ENCODE data around the gene SLC5A9.
"Not testable (repeated sequence)": the region's sequence is repeated elsewhere in the genome, so short reads cannot be mapped to it uniquely, and the experiment has no call there.

Gene SLC5A9

DNA sequence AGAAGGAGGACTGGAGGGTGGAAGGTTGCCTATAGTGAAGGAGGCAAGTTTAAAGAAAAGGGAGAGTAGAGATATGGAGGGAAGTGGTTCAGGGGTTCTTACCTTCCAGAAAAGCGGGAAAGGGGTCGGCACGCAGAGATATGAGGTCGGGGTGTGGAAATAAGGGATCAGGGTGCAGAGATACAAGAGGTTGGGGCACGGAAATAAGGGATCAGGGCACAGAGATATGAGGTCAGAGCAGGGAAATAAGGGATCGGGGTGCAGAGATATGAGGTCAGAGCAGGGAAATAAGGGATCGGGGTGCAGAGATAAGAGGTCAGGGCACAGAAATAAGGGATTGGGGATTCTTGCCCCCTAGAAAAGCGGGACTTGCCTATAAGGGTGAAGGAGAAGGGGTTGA is 9.1 kb upstream of the SLC5A9 start:
- not testable (repeated sequence) for DNase-seq (ENCODE audit: low read depth in 2 of 2, low spot score in 1 of 2)

DNA sequence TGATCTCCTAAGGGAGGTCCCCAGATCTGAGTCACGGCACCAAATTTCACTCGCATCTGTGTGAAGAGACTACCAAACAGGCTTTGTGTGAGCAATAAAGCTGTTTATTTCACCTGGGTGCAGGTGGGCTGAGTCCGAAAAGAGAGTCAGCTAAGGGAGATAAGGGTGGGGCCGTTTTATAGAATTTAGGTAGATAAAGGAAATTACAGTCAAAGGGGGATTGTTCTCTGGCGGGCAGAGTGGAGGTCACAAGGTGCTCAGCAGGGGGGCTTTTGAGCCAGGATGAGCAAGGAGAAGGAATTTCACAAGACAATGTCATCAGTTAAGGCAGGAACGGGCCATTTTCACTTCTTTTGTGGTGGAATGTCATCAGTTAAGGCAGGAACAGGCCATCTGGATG is 8.2 kb upstream of the SLC5A9 start:
- DNase-seq (ENCODE audit: low read depth in 2 of 2, low spot score in 1 of 2), result not testable (repeated sequence)

DNA sequence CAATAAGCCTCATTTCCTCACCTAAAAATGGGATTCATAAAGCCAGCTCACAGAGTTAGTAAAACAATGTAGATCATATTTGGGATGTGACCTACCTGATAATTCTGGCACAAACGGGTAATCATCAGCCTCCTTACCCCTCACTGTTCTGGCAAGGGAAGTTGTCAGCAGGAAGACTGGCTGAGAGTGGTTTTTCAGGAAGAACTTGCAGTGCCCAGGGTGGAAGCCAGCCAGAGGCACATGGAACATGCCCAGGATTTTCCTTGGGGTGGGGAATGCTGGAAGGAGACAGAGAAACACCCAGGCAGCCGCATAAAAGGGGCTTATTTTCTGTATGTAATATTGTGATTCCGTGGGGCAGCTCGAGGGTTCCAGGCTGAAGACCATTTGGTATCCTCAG is 7.7 kb upstream of the SLC5A9 start:
- no peak for DNase-seq (ENCODE audit: low read depth in 2 of 2, low spot score in 1 of 2)

DNA sequence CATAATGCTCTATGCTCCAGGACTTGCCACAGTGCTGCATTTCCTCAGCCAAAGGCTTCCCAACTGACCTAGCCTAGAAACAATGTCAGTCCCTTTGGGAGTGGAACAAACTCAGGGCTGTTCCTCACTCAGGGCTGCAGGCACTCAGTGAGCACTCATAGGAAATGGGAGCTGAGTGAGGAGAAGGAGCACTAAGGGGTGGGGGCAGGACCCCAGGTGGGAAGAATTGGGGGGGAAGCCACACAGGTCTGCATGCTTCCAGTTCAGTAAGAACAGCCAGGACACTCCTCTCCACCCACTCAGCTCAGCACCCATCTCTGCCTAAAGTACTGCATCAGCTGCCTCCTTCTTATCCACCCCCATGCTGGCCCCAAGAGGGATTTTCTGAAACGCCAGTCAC is 7.3 kb upstream of the SLC5A9 start:
- no peak for DNase-seq (ENCODE audit: low read depth in 2 of 2, low spot score in 1 of 2)

DNA sequence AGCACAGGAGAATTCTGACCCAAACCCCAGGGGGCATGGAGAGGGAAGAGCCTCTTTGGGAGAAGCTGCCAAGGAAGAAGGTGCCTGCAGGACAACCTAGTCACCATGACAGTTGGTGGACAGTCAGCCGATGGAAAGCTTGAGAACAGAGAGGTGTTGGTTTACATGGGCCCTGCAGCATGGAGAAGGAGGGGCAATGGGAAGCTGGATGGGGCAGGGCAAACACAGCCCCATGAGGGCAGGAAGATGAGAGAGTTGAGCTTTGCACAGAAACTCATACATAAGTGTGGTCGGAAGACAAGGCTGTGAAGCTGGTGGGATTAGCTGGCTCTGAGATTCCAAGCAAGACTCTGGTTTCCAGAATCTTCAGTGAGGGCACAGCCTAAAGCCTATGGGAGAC is 6.6 kb upstream of the SLC5A9 start:
- DNase-seq (ENCODE audit: low read depth in 2 of 2, low spot score in 1 of 2), result no peak

DNA sequence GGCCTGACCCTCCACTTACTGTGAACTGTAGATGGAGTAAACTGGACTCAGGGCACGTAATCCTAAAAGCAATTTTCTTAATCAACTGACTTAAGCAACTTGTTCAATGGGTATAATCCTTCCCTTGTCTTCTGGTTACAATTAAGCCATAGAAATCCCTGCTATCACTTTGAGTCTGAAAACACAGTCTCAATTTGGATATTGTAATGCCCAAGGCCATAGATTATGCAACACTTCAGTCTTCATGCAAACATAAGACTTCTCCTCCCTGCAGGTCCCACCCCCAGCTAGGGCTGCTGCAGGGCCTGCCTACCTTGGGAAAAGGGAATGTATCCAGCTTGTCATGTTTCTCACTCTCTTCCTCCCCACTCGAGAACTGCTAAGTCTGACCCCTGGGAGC is 6.2 kb upstream of the SLC5A9 start:
- DNase-seq (ENCODE audit: low read depth in 2 of 2, low spot score in 1 of 2), result no peak

DNA sequence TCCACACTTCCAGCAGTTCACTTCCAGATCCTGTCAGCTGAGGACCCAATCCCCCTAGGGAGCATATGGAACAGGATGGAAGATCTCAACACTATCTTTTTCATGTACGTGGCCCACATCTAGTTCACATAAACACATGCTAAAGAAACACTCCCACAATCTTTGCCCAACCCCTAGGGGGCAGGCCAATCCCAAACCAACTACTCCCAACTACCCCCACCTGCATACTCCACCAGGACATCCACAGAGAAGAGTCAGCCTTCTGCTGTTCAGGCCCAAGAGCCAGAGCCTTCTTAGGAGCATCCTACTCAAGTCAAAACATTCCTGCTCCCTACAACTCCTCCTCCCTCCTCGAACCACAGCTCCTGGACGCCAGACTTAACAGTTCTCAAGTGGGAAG is 5.6 kb upstream of the SLC5A9 start:
- no peak for DNase-seq (ENCODE audit: low read depth in 2 of 2, low spot score in 1 of 2)

DNA sequence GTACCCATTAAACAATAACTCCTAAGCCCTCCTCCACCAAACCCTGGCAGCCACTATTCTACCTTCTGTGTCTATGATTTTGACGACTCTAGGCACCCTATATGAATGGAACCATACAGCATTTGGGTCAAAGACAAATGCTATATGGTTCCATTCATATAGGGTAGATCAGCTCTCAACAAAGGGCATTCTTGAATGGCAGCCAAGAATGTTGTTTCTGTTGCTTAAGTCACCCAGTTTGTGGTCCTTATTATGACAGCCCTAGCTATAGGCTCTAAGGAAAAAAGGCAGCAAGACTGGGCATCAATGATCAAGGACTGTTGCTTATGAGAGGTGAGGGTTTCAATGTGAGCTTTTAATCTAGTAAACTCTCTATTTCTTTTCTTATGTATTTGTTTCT is 4.7 kb upstream of the SLC5A9 start:
- no peak for DNase-seq (ENCODE audit: low read depth in 2 of 2, low spot score in 1 of 2)

DNA sequence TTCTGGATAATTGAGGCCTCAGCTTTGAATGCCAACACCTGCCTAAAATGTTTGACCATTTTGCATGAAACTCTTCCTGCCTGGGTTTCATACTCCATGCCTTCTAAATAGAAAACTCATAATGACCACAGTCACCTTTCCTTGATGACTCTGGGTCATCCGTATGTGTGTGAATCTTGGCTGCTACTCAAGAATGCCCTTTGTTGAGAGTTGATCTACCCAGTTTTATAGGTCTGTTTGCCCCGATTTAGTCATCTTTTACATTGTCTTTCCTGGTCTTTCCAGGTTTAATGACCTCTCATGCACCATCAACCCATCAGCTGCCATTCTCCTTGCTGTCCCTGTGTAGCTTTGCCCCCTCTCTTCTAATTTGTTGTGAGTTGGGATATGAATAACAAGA is 2.7 kb upstream of the SLC5A9 start:
- DNase-seq (ENCODE audit: low read depth in 2 of 2, low spot score in 1 of 2), result no peak

DNA sequence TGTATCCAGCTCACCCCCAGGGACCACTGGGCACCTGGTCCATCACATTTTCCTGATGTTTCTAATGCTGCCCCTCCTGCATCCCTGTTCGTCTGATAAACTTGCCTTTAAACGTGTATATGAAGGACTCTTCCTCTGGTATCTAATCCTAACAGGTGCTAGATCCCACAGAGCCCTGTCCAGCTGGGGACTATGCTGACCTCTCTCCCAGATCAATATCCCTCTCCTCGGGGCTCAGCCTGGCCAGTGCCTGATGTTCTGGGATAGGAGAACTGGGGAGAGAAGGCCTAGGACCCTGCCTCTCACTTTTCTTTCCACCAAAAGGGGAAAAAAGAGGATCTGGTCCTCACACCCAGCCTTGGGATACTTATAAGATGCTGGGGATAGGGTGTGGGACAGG is 1.4 kb upstream of the SLC5A9 start:
- DNase-seq (ENCODE audit: low read depth in 2 of 2, low spot score in 1 of 2), result no peak

DNA sequence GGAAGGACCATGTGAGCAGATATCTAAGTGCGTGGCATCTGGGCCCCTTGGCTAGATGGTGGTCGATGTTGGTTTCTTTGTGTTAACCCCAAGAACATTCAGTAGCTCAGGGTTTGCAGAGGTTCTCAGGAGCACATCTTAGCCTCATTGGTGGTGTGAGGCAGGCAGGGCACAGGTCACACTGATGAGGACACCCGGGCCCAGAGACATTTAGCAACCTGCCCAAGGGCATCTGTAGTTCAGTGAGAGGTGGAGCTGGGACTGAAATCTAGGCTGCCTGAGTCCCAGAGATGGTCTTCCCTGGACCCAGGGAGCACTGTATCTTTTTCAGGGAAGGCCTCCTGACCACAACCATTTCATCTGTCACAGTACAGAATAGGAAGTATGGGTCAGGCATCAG is 859 bp upstream of the SLC5A9 start:
- no peak for DNase-seq (ENCODE audit: low read depth in 2 of 2, low spot score in 1 of 2)

DNA sequence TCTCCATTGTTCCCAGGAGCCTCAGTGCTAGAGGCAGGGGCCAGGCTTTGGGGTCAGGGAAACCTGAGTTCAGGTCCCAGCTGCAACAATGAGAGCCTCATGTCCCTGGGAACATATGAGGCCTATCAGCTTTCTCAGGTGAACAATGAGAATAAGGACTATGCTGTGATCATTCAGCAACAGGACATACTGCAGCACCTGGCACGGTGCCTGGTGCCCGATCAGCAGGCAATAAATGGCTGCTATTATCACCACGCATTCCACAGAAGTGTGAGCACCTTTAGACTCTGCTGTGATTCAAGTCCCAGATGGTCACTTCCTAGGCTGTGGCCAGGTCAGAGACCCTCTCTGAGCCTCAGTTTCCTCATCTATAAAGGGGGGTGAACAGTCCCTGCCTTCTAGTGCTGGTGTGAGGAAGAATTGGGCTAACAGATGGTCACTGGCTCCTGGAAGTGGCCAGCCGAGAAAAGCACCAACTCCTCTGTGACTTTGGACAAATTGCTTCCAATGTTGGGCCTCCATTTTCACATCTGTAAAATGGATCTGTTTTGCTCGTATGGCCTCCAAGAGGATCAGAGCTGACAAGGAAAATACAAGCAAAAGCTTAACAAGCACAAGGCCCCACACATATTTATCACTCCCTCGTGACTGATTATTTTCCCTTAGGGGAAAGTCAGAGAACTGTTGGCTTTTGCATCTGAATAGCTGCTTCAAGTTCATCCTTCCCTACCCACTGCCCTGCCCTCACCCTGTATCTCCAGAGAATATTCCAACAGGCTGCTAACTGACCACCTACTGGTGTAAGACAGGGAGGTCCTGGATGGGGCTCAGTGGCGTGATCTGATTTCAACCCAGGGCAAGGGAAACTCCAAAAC is 1.1 kb downstream of the SLC5A9 start:
- no peak for DNase-seq (ENCODE audit: low read depth in 2 of 2, low spot score in 1 of 2)

DNA sequence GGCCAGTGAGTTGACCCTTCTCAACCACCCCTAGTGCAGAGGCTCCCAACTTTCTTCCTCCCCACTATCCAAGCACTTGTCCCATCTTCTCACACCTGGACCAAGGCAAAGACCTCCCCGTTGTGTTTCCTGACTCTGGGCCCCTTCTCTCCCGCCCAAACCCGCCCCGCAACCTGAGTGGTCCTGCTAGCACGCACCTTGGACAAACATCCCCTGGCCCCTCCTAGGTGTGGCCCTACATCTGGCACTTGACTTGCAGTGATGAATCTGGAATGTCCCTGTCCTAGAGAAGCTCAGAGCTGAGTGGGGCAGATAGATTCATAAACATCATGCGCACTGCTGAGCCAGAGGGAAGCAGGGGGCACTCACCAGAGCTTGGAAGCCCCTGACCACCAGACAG is 2.3 kb downstream of the SLC5A9 start:
- DNase-seq (ENCODE audit: low read depth in 2 of 2, low spot score in 1 of 2), result no peak

DNA sequence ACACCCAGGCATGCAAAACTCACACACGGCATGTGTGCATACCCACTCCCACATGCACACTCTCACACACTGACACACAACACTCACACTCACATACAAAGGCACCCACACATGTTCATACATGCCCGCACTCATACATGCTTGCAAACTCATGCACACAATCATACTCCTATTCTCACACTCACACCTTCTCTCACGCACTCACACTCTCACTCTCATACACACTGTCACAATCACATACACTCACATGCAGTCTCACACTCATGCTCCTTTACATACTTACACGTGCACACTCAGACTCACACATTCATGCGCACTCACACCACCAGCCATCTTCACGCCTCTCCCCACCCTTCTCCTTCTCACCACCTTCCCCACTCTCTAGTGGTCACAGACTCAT is 3.1 kb downstream of the SLC5A9 start:
- no peak for DNase-seq (ENCODE audit: low read depth in 2 of 2, low spot score in 1 of 2)

DNA sequence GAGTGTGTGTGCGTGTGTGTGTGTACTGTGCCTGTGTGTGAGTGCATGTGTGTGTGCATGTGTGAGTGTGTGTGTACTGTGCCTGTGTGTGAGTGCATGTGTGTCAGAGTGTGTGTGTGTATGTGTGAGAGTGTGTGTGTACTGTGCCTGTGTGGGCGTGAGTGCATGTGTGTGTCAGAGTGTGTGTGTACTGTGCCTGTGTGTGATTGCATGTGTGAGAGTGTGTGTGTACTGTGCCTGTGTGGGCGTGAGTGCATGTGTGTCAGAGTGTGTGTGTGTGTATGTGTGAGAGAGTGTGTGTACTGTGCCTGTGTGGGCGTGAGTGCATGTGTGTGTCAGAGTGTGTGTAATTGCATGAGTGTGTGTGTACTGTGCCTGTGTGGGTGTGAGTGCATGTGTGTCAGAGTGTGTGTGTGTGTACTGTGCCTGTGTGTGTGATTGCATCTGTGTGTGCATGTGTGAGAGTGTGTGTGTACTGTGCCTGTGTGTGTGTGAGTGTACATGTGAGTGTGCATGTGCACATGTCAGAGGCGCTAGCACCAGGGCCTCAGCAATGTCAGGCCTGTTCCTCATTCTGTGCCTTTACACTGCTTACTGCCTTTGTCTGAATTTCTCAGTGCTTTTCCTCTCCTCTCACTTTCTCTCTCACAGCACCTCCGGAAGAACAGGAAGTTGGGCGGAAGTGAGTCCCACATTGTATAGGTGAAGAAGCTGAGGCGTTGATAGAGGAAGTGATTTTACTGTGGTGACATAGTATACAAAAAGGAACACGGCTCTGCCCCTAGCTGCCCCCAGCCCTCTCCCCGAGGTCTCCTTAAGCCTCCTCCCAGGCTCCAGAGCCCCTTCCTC is 4.9 kb downstream of the SLC5A9 start:
- DNase-seq (ENCODE audit: low read depth in 2 of 2, low spot score in 1 of 2), result no peak

DNA sequence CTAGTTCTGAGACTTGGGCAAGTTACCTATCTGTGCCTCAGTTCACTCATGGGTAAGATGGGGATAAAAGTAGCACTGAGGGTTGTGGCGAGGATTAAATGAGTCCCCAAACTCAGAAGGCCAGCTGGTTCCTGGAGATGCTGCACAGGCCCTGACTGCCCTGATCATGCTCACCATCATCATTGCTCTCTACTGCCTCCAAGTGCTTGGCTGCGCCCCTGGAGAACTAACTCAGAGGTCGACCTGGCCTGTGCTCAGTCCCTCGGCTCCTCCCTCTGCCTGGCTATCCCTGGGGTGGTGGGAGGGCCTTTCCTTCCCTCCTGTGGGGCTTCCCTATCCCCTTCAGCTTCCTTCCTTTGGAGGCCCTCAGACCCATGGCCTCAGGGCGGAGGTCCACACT is 5.6 kb downstream of the SLC5A9 start:
- DNase-seq (ENCODE audit: low read depth in 2 of 2, low spot score in 1 of 2), result no peak

DNA sequence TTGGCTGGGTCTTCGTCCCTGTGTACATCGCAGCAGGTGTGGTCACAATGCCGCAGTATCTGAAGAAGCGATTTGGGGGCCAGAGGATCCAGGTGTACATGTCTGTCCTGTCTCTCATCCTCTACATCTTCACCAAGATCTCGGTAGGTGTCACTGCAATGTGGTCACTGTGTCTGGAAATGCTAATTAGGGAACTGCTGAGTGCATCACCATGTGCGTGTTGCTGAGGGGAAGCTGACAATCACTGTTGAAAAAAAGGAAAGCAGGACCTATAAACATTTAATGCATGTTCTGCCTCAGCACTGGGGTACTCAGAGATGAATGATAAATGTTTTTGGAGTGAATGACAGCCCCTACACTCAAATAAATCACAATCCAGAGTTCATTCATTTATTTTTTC is 6.8 kb downstream of the SLC5A9 start:
- no peak for DNase-seq (ENCODE audit: low read depth in 2 of 2, low spot score in 1 of 2)

DNA sequence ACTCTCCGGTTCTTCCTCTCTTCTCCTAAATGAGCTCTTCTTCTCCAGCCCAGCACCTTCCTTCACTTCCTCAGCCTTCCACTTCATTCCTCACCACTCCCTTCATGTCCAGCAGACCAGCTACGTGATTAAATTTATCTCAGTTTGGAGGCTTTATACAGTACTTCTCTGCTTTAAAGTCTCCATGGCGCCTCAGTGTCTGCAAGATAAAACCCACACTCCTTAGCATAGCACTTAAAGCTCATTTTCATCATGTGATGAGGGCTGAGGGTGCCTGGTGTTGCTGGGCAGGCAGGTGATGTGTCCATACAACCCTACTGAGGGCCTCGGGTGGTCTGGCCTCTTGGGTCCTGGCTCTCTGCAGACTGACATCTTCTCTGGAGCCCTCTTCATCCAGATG is 7.7 kb downstream of the SLC5A9 start:
- DNase-seq (ENCODE audit: low read depth in 2 of 2, low spot score in 1 of 2), result no peak

DNA sequence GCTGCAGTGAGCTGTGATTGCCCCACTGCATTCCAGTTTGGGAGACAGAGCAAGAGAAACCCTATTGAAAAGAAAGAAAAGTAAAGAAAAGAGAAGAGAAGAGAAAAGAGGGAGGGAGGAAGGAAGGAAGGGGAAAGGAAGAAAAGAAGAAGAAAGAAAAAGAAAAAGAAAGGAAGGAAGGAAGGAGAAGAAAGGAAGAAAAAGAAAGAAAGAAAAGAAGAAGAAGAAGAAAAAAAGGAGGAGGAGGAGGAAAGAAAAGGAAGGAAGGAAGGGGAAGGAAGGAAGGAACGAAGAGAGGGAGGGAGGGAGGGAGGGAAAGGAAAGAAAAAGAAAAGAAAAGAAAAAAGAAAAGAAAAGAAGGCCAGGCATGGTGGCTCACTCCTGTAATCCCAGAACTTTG is 10.2 kb downstream of the SLC5A9 start:
- no peak for DNase-seq (ENCODE audit: low read depth in 2 of 2, low spot score in 1 of 2)

DNA sequence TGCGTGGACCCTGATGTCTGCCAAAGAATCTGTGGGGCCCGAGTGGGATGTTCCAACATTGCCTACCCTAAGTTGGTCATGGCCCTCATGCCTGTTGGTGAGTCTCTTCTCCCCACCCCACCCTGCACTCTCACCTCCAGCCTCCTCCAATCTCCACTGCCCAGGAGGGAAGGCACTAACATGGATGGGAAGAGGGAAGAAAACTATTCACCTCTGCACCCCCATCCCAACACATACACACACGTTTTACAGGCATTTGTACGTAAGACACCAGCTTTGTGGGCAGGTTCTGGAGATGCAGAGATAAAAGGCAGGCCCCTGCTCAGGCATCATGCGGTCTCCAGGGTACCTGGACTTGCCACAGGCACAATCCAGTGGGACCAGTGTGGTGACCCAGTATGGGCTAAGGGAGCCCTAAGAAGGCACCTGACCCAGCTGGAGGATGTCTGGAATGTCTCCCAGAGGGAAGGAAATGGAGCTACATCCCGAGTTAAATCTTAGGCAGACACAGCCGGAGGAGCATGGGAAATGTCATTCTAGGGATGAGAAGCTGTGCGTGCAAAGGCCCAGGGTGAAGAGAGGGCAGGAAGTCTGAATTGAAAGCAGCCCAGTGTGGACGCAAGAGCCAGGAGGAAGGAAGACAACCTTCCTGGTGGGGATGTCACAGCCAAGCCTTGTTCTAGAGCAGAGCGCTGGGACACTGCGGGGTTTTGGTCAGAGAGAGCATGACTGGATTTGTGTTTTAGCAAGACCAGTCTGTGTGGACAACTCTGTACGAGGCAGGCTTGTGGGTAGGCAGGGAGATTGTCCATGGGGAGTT is 11.4 kb downstream of the SLC5A9 start:
- no peak for DNase-seq (ENCODE audit: low read depth in 2 of 2, low spot score in 1 of 2)

DNA sequence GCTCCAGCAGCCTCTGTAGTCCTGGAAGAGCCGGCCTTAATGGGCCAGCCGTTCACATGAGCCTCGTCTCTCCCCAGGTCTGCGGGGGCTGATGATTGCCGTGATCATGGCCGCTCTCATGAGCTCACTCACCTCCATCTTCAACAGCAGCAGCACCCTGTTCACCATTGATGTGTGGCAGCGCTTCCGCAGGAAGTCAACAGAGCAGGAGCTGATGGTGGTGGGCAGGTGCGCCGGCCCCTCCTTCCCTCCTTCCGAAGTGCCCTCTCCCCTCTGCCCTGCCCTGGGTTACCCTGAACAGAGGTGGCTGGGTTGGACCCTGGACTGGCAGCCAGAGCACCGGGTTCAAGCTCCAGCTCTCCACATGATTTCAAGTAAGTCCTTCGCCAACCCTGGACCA is 13.1 kb downstream of the SLC5A9 start:
- no peak for DNase-seq (ENCODE audit: low read depth in 2 of 2, low spot score in 1 of 2)
